HepG2 (cell line): ENCODE measurements around the gene GABRA4. TPM values are rescaled to one million over a fixed set of nuclear protein-coding genes. Genes with fewer than 3 reads are reported as not detected.

Experiments used
- ARID2 ChIP-seq: sonication (generic); formaldehyde crosslinking; IDR thresholded peaks from 2 replicates; pipeline ENCODE4 v1.8.1; 2022; ENCODE audit warnings: mild to moderate bottlenecking, missing genetic modification reagents, borderline replicate concordance
- ATF3 ChIP-seq: sonication (generic); formaldehyde crosslinking; IDR thresholded peaks from 2 replicates; pipeline ENCODE4 v1.4.0; 2020; ENCODE audit warnings: missing genetic modification reagents
- BRD4 ChIP-seq: sonication (generic); formaldehyde crosslinking; IDR thresholded peaks from 2 replicates; pipeline ENCODE4 v1.4.0; 2020; ENCODE audit warnings: missing genetic modification reagents
- EZH2 ChIP-seq: conservative IDR thresholded peaks from 2 replicates; pipeline ENCODE4 v1.6.1; 2012; ENCODE audit warnings: mild to moderate bottlenecking, low read depth, low read length, moderate library complexity
- HMGXB4 ChIP-seq, 2 experiments: sonication (generic) in 1 of 2; formaldehyde crosslinking in 1 of 2; IDR thresholded peaks; 2 replicates each; pipeline versions ENCODE4 v1.4.0 to v1.6.1; 2018 to 2020; ENCODE audit warnings: missing genetic modification reagents in 2 of 2, borderline replicate concordance in 1 of 2, low read depth in 1 of 2, mild to moderate bottlenecking in 1 of 2, missing biosample characterization in 1 of 2
- HNF4G ChIP-seq, 2 experiments: sonication (generic) in 1 of 2; formaldehyde crosslinking in 1 of 2; IDR thresholded peaks; 2 replicates each; pipeline versions ENCODE4 v1.4.0 to v1.6.1; 2011 to 2020; ENCODE audit warnings: borderline replicate concordance in 2 of 2, low read depth in 2 of 2, mild to moderate bottlenecking in 2 of 2, low read length in 1 of 2, missing genetic modification reagents in 1 of 2, moderate library complexity in 1 of 2
- IRF9 ChIP-seq: sonication (generic); formaldehyde crosslinking; IDR thresholded peaks from 2 replicates; pipeline ENCODE4 v1.8.0; 2022; ENCODE audit warnings: missing genetic modification reagents, mild to moderate bottlenecking, borderline replicate concordance
- KDM2A ChIP-seq: sonication (generic); formaldehyde crosslinking; IDR thresholded peaks from 2 replicates; pipeline ENCODE4 v1.4.0; 2020; ENCODE audit warnings: low read depth, missing genetic modification reagents, borderline replicate concordance
- KLF6 ChIP-seq: IDR thresholded peaks from 2 replicates; pipeline ENCODE4 v1.8.0; 2016; ENCODE audit warnings: missing biosample characterization, missing genetic modification reagents
- LCORL ChIP-seq, 2 experiments: fragments of 450-650 bp in 1 of 2; sonication (generic) in 1 of 2; formaldehyde crosslinking in 1 of 2; IDR thresholded peaks; 2 replicates each; pipeline versions ENCODE4 v1.5.0 to v1.6.1; 2017 to 2020; ENCODE audit warnings: antibody characterized with exemption in 1 of 2, missing genetic modification reagents in 1 of 2
- RARG ChIP-seq: sonication (generic); formaldehyde crosslinking; IDR thresholded peaks from 2 replicates; pipeline ENCODE4 v1.4.0; 2020; ENCODE audit warnings: low read depth, mild to moderate bottlenecking, missing genetic modification reagents
- RNF219 ChIP-seq: sonication (generic); formaldehyde crosslinking; IDR thresholded peaks from 2 replicates; pipeline ENCODE4 v1.5.0; 2020; ENCODE audit warnings: mild to moderate bottlenecking, missing genetic modification reagents
- SP2 ChIP-seq: sonication (generic); formaldehyde crosslinking; IDR thresholded peaks from 2 replicates; pipeline ENCODE4 v1.5.1; 2020; ENCODE audit warnings: mild to moderate bottlenecking, missing genetic modification reagents
- TCF7 ChIP-seq: sonication (generic); IDR thresholded peaks from 2 replicates; pipeline ENCODE4 v1.6.1; 2016; ENCODE audit warnings: antibody characterized with exemption, low read depth
- ZNF260 ChIP-seq: sonication (generic); formaldehyde crosslinking; IDR thresholded peaks from 2 replicates; pipeline ENCODE4 v1.4.0; 2020; ENCODE audit warnings: missing genetic modification reagents, low read depth, mild to moderate bottlenecking, borderline replicate concordance
- ZNF264 ChIP-seq: sonication (generic); formaldehyde crosslinking; IDR thresholded peaks from 2 replicates; pipeline ENCODE4 v1.4.0; 2020; ENCODE audit warnings: missing genetic modification reagents
- ZNF382 ChIP-seq: sonication (generic); formaldehyde crosslinking; IDR thresholded peaks from 2 replicates; pipeline ENCODE4 v1.5.0; 2020; ENCODE audit warnings: missing genetic modification reagents, mild to moderate bottlenecking, borderline replicate concordance
- ZNF780A ChIP-seq: sonication (generic); formaldehyde crosslinking; IDR thresholded peaks from 2 replicates; pipeline ENCODE4 v1.8.0; 2022; ENCODE audit warnings: mild to moderate bottlenecking, missing genetic modification reagents, moderate library complexity
- polyA plus RNA-seq, 8 experiments: library from polyadenylated mRNA; depleted of rRNA in 3 of 8; stranded (reverse) in 7 of 8; unstranded in 1 of 8; fragments of >200 nt; fragmentation: Illumina TruSeq in 4 of 8; extraction: Trizol in 4 of 8; gene quantifications; 2 replicates each; pipeline versions ENCODE4 v1.2.1 to v1.2.3, GENCODE V29; 2011 to 2016; ENCODE audit warnings: low read depth in 4 of 8, missing spikeins in 1 of 8, mixed read lengths in 1 of 8; ENCODE audit not compliant: insufficient read depth in 1 of 8
- total RNA-seq, 5 experiments: library from RNA; depleted of rRNA; stranded (reverse); fragments of >200 nt; fragmentation: Illumina TruSeq; extraction: Trizol; gene quantifications; 2 replicates each; pipeline ENCODE4 v1.2.3, GENCODE V29; 2016; ENCODE audit warnings: low read depth in 1 of 5

GABRA4 gene
- total and polyA plus RNA-seq, 2 of the 13 experiments (the other 11 are each of a cell fraction or from before 2014, with no cell fraction given): not detected

- TF ChIP-seq ZNF260 (CRISPR knock-in tag) (no peak), KDM2A (peak; percentile 39; the same call in 1 of the 2 replicates), LCORL (IDR thresholded peaks at IDR 0.05) (no peak), LCORL (CRISPR knock-in tag; IDR thresholded peaks at IDR 0.05) (peak; percentile 60), HMGXB4 (CRISPR knock-in tag; IDR thresholded peaks at IDR 0.05; ENCODE audit: borderline replicate concordance in 1 of 2, low read depth in 1 of 2) (peak; percentile 63 to 65; a peak in 2 of 4 replicates), RNF219 (CRISPR knock-in tag) (no peak), SP2 (0 out of 2 replicates have a peak, but pooled peaks have one; percentile 19), EZH2 (no peak), ARID2 (no peak), ZNF264 (CRISPR knock-in tag) (no peak), ZNF780A (CRISPR knock-in tag) (no peak), RARG (no peak), ZNF382 (CRISPR knock-in tag) (no peak), KLF6 (CRISPR knock-in tag) (no peak), TCF7 (no peak), IRF9 (no peak; the same call in 1 of the 2 replicates), HNF4G (IDR thresholded peaks at IDR 0.05; ENCODE audit: borderline replicate concordance, low read depth, low read length) (no peak), HNF4G (CRISPR knock-in tag; IDR thresholded peaks at IDR 0.05; ENCODE audit: borderline replicate concordance, low read depth) (no peak), BRD4 (CRISPR knock-in tag) (no peak), ATF3 (CRISPR knock-in tag) (no peak)
These were observed 39.2 kb upstream of the GABRA4 start (continued) for GRCh38 chr4:47032405-47033106.
